GM19397 (cell line): ENCODE results near the gene SF3B2.
"Not testable (repeated sequence)": the region's sequence is repeated elsewhere in the genome, so short reads cannot be mapped to it uniquely, and the experiment has no call there.

Experiments
- ATAC-seq: cut with Tn5 transposase; IDR thresholded peaks from one replicate; pipeline ENCODE4 v1.9.1; 2021; ENCODE audit warnings: mild to moderate bottlenecking, moderate library complexity; ENCODE audit not compliant: unreplicated experiment

Gene SF3B2, protein sequence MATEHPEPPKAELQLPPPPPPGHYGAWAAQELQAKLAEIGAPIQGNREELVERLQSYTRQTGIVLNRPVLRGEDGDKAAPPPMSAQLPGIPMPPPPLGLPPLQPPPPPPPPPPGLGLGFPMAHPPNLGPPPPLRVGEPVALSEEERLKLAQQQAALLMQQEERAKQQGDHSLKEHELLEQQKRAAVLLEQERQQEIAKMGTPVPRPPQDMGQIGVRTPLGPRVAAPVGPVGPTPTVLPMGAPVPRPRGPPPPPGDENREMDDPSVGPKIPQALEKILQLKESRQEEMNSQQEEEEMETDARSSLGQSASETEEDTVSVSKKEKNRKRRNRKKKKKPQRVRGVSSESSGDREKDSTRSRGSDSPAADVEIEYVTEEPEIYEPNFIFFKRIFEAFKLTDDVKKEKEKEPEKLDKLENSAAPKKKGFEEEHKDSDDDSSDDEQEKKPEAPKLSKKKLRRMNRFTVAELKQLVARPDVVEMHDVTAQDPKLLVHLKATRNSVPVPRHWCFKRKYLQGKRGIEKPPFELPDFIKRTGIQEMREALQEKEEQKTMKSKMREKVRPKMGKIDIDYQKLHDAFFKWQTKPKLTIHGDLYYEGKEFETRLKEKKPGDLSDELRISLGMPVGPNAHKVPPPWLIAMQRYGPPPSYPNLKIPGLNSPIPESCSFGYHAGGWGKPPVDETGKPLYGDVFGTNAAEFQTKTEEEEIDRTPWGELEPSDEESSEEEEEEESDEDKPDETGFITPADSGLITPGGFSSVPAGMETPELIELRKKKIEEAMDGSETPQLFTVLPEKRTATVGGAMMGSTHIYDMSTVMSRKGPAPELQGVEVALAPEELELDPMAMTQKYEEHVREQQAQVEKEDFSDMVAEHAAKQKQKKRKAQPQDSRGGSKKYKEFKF

GRCh38 chr11:66051766-66052663, at the start of gene SF3B2:
Gene SF3B2, plus strand, starts transcription at chr11:66052364. Its CDS starts 21 bp downstream, at chr11:66052385.
- peak; percentile 93 for ATAC-seq

- peak; percentile 58 for ATAC-seq
Measured at GRCh38 chr11:66002648-66003225, 49.4 kb upstream of the SF3B2 start.

DNA sequence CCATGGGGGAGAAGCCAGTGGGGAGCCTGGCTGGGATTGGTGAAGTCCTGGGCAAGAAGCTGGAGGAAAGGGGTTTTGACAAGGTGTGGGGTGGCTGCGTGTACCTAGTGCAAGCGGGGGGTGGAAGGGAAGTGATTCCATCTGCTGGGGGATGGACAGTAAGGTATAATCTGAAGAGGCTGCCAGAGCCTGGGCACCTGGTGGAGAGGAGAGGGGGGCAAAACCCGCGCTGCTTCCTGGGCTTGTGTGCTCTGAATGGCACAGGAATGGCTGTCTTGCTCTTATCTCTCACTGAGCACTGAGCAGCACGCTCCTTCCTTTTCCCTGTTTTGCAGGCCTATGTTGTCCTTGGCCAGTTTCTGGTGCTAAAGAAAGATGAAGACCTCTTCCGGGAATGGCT, 48.9 kb upstream of the SF3B2 start:
- no peak for ATAC-seq

- no peak for ATAC-seq
Measured at GRCh38 chr11:66004186-66004585, 48.0 kb upstream of the SF3B2 start.

DNA sequence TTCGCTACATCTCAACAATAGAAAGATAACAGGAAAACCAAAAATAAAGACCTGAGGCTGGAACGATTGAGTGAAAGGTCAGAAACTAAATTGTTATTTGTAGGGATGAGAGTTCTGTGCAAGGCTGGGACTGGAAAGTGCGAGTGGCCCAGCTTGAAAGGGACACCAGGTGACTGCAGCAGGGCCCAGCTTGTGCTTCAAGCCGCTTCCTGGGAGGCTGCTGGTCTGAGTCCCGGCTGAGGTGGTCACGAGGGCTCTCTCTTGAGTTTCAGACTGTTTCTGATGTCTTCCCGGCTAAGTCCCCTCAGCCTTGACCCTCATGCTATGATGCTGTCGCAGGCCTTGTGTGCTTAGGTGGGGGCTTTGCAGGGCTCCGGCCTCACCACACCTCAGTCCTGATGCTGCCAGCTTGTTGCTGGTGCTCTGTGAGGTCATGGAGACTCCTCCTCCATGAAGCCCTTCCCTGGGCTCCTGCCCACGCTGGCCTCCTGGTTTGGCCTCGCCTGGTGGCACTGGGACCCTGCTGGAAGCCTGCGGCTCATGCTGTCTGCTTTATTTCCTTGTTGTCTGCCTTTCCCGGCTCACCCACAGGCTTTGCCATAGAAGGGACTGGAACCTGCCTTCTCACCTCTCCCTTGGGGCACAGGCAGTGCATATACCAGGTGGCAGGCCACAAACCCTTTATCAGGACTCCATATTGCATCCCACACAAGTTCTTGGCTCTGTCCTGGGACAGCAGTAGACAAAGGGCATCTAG, 45.9 kb upstream of the SF3B2 start:
- ATAC-seq: no peak

DNA sequence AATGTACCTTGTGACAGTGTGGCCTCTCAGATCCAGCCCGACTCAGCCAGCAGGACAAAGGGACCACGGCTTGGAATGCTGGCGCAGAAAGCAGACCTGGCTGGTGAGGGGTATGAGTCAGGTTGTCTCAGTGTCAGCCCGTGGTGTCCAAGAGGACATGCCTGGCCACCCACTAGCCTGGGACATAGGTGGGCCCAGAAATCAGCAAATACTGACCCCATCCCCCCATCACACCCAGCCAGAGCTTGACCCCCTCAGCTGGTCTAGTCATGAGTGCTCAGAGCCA, 45.3 kb upstream of the SF3B2 start:
- ATAC-seq: no peak

DNA sequence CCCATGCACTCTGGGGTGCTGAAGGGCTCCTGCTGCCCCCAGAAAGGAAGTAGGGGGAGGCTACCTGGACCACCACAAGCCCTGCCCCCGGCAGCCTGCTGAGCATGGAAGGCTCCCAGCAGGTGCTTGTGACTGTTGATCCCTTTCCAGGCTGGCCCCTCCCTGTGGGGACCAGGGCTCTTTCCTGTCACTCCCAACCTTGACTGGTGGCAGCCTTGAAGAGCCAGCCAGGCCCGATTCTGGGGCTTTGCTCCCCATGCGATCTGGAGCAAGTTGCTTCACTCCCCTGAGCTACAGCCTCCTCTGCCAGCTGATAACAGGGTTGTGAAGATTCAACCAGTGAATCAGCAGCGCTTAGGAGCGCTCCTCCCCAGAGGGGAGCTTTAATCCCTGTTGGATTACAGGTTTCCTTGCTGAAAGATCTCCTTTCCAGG, 44.9 kb upstream of the SF3B2 start:
- no peak for ATAC-seq

DNA sequence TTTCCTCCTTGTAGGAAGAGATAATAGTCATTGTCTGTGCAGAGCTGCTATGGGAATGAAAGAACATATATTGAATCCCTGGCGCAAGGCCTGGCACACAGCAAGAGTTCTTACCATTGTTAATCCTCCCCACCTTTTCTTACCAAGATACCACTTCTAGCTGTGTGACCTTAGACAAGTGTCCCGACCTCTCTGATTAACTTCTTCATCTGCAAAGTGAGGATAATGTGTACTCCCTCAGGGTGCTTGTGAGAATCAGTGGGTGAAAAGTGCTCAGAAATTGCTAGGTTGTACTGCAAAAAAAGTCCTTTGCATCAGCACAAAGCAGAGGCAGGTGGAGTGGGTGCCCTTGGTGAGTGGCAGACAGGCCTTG, 44.1 kb upstream of the SF3B2 start:
- no peak for ATAC-seq

GRCh38 chr11:66008468-66009101, 43.6 kb upstream of the SF3B2 start:
- ATAC-seq: no peak

DNA sequence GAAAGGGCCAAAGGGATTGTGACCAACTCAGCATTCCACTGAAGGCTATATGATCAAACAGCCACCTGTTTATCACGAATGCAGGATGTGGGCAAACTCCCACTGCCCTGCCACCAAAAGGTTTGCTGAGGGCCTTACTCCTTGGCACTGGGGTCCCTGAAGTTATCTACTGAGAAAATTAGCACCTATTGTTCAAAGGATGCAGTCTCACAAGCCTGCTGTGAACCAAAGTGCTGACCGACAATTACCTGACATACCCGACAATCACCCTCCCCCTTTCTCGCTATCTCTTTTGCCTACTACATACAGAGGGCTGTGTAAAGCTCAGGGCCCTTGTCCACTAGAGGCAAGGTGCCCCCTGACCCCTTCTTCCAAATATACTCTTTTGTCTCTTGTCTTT, 42.1 kb upstream of the SF3B2 start:
- not testable (repeated sequence) for ATAC-seq

DNA sequence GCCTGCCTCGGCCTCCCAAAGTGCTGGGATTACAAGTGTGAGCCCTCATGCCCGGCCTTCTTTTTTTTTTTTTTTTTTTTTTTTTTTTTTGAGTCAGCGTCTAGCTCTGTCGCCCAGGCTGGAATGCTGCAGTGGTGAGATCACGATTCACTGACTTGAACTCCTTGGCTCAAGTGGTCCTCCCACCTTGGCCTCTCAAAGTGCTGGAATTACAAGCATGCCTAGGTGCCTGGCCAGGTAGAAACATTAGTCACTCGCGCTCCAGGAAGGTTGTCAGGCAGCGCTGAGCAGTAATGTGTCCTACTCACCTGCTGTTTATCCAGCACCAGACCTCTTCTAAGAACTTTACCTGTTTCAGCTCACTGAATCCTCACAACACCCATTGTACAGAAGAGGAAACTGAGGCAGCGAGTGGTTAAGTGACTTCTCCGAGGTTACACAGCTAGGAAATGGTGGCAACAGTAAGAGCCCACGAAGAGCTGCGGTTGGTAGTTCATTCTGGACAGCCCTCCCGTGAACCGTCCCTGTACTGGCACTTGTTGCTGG, 40.9 kb upstream of the SF3B2 start:
- no peak for ATAC-seq

GRCh38 chr11:66011785-66012303, 40.3 kb upstream of the SF3B2 start, which contains the start of gene CST6:
Gene CST6, plus strand, starts transcription at chr11:66012008. Its CDS starts 37 bp downstream, at chr11:66012045.
- no peak for ATAC-seq

DNA sequence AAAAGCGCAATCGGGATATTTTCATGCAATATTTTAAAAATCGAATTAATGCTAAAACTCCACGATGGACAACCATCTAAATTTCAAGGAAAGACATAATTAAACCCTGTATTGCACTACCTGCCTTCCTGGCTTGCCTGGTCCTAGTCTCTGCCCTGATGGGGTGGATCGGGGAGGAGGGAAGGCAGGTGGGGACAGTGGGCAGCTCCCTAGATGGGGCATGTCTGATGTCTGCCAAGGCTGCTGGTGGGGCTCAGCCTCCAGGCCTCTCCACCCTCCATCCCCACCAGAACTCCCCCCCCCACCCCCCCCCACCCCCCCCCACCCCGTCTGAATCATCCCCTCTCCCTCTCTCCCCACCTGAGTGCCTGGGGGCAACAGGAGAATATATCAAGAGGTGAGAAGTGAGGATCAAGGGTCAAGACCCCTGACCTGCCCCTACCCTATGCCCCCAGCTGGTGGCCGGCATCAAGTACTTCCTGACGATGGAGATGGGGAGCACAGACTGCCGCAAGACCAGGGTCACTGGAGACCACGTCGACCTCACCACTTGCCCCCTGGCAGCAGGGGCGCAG, 39.7 kb upstream of the SF3B2 start:
- ATAC-seq: no peak

DNA sequence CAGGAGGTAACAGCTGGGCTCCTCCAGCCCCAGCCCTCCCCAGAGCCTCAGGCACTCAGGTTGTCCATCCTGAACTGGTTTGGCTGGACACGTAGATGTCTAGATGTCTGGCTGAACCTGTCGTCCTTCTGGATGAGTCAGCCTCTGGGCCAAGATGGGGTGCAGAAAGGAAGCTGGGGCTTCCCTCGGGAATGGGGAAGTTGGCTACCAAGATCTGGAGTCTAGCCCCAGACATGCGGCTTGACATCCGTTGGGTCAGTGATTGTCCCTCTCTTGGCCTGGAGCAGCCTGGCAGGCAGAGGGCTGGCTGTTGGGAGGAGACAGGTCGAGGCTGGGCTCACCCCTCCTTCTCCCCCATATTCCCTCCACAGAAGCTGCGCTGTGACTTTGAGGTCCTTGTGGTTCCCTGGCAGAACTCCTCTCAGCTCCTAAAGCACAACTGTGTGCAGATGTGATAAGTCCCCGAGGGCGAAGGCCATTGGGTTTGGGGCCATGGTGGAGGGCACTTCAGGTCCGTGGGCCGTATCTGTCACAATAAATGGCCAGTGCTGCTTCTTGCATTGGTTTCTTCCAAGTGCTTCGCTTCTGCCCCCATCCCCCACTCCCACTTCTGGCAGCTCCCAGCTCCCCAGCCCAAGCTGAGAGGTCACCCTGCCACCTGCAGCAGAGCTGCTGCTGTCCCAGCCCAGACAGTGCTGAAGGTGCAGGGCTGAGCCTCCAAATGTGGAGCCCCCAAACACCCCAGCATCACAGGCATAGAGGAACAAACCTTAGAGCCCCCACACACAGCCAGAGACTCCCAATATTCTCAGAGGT, 39.0 kb upstream of the SF3B2 start:
- no peak for ATAC-seq

- ATAC-seq: no peak
Measured at GRCh38 chr11:66013762-66014100, 38.4 kb upstream of the SF3B2 start.

DNA sequence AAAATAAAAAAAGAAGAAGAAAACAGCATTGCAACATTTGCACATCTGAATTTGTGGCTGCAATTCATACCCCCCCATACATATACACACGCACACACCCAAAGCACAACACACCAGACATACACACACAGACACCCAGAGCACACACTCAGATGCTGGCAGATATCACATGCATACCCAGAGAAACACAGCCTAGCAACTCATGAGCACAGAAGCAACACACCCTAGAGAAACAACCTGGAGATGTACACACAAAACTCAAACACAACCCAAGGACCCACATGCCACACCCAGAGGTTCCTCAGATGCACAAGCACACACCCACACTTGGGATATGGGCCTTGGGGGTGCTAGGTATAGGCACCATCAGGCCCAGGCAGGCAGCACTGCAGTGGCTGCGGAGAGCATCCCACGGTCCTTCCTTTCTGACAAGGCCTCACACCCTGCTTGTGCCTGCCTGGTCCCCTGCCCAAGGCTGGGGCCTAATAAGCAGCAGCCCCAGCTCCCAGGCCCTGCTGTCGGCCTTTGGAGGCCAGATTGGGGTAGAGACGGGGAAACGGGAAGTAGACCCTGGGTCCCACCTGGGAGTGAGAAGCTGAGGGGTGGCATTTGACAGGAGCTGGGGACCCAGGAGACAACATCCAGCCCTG, 37.2 kb upstream of the SF3B2 start:
- no peak for ATAC-seq

DNA sequence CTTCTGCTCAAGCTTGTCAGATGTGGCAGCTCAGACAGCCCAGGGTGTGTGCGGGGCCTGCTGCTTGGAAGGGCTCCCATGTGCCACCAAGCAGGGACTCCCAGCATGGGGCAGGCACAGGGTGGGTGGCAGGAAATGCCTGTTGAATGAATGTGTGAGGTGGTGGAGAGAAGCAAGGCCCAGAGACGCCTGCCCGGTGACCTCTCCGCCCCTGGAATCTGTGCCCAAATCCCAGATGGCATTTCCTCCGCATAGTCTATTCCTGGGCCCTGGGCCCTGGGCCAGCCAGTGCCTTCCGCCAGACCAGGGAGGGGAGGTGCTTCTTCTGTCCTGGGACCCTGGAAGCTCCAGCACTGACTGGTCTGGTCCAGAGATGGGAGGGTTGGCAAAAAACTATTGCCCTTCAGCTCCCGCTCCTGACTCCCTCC, 36.7 kb upstream of the SF3B2 start:
- ATAC-seq: no peak
